Loucy (cell line): Measurements from ENCODE around the gene PTCH2.

Source experiments
- H2AFZ ChIP-seq: fragments of 200-600 bp; sonication (generic); 2 replicates; pipeline ENCODE4 v1.6.0; 2016; ENCODE audit warnings: antibody characterized with exemption, mild to moderate bottlenecking, low read length, moderate library complexity
- H3F3A ChIP-seq: fragments of 200-600 bp; 2 replicates; pipeline ENCODE4 v1.6.0; 2016; ENCODE audit warnings: antibody characterized with exemption, low read depth, mild to moderate bottlenecking
- H3K27me3 ChIP-seq: fragments of 200-600 bp; sonication (generic); 2 replicates; pipeline ENCODE4 v1.6.1; 2014; ENCODE audit warnings: low read length, mild to moderate bottlenecking; ENCODE audit not compliant: insufficient read depth, poor library complexity, severe bottlenecking
- H3K36me3 ChIP-seq: fragments of 200-600 bp; sonication (generic); 2 replicates; pipeline ENCODE4 v1.6.1; 2016; ENCODE audit warnings: low read length; ENCODE audit not compliant: insufficient read depth
- H3K4me1 ChIP-seq: fragments of 200-600 bp; sonication (generic); 2 replicates; pipeline ENCODE4 v1.5.1; 2014; ENCODE audit warnings: low read length, mild to moderate bottlenecking; ENCODE audit not compliant: insufficient read depth, poor library complexity, severe bottlenecking
- H3K4me2 ChIP-seq: fragments of 200-600 bp; sonication (generic); 2 replicates; pipeline ENCODE4 v1.6.0; 2014; ENCODE audit warnings: antibody characterized with exemption, low read length, low read depth, mild to moderate bottlenecking; ENCODE audit not compliant: poor library complexity, severe bottlenecking
- H3K4me3 ChIP-seq: fragments of 200-600 bp; sonication (generic); 2 replicates; pipeline ENCODE4 v1.5.1; 2014; ENCODE audit warnings: low read length, mild to moderate bottlenecking, mixed read lengths; ENCODE audit not compliant: poor library complexity, severe bottlenecking
- H3K79me2 ChIP-seq: fragments of 200-600 bp; sonication (generic); 2 replicates; pipeline ENCODE4 v1.6.1; 2014; ENCODE audit warnings: low read length; ENCODE audit not compliant: insufficient read depth
- H3K9ac ChIP-seq: fragments of 200-600 bp; sonication (generic); 2 replicates; pipeline ENCODE4 v1.6.0; 2014; ENCODE audit warnings: mild to moderate bottlenecking, low read depth, low read length, moderate library complexity; ENCODE audit not compliant: poor library complexity, severe bottlenecking
- H3K9me2 ChIP-seq: fragments of 200-600 bp; sonication (generic); replicated peaks from 2 replicates; pipeline ENCODE4 v1.6.1; 2016; ENCODE audit warnings: low read depth, low read length, mixed read lengths
- H3K9me3 ChIP-seq: fragments of 200-600 bp; sonication (generic); 2 replicates; pipeline ENCODE4 v1.6.1; 2014; ENCODE audit warnings: mild to moderate bottlenecking, antibody characterized with exemption, low read length, low read depth; ENCODE audit not compliant: insufficient read depth
- H4K20me1 ChIP-seq: fragments of 200-600 bp; sonication (generic); 2 replicates; pipeline ENCODE4 v1.6.0; 2014; ENCODE audit warnings: antibody characterized with exemption, low read length, mild to moderate bottlenecking; ENCODE audit not compliant: insufficient read depth, poor library complexity, severe bottlenecking
- EZH2phosphoT487 ChIP-seq: fragments of 200-600 bp; IDR thresholded peaks from 2 replicates; pipeline ENCODE4 v1.6.1; 2018; ENCODE audit warnings: antibody characterized with exemption, mild to moderate bottlenecking, moderate library complexity, borderline replicate concordance
- TF ChIP-seq, protein P1 (sequence below): fragments of 200-600 bp; sonication (generic); conservative IDR thresholded peaks from 2 replicates; pipeline ENCODE4 v1.5.1; 2014; ENCODE audit warnings: mild to moderate bottlenecking, antibody characterized with exemption, low read length

Gene PTCH2

DNA sequence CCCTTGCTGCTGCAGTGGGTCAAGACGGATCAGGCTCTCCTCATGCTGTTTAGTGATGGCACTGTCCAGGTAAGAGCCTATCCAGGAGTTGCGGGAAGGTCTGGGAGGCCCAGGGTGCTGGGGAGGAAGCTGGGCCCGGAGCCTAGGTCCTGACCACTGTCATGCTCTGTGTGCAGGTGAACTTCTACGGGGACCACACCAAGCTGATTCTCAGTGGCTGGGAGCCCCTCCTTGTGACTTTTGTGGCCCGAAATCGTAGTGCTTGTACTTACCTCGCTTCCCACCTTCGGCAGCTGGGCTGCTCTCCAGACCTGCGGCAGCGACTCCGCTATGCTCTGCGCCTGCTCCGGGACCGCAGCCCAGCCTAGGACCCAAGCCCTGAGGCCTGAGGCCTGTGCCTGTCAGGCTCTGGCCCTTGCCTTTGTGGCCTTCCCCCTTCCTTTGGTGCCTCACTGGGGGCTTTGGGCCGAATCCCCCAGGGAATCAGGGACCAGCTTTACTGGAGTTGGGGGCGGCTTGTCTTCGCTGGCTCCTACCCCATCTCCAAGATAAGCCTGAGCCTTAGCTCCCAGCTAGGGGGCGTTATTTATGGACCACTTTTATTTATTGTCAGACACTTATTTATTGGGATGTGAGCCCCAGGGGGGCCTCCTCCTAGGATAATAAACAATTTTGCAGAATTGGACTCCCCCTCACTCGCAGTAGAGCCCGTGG lies 37.6 kb downstream of the PTCH2 start:
- no peak overlapping the region for H3K4me3 ChIP-seq
- TF ChIP-seq, protein P1, sequence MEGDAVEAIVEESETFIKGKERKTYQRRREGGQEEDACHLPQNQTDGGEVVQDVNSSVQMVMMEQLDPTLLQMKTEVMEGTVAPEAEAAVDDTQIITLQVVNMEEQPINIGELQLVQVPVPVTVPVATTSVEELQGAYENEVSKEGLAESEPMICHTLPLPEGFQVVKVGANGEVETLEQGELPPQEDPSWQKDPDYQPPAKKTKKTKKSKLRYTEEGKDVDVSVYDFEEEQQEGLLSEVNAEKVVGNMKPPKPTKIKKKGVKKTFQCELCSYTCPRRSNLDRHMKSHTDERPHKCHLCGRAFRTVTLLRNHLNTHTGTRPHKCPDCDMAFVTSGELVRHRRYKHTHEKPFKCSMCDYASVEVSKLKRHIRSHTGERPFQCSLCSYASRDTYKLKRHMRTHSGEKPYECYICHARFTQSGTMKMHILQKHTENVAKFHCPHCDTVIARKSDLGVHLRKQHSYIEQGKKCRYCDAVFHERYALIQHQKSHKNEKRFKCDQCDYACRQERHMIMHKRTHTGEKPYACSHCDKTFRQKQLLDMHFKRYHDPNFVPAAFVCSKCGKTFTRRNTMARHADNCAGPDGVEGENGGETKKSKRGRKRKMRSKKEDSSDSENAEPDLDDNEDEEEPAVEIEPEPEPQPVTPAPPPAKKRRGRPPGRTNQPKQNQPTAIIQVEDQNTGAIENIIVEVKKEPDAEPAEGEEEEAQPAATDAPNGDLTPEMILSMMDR = no peak
- TF ChIP-seq EZH2phosphoT487 = no peak
- H2AFZ ChIP-seq = no peak overlapping the region
- peaks cover 4% of the 10 kb centered on the region for H3K79me2 ChIP-seq
- H4K20me1 ChIP-seq = no peaks in the 10 kb centered on the region
- H3K9me2 ChIP-seq = no peaks in the 10 kb centered on the region
- no peak overlapping the region for H3K9ac ChIP-seq
- no peaks in the 10 kb centered on the region for H3K27me3 ChIP-seq
- no peaks in the 10 kb centered on the region for H3K9me3 ChIP-seq
- no peak overlapping the region for H3K4me2 ChIP-seq
- H3K4me1 ChIP-seq = peaks cover 25% of the 10 kb centered on the region
- H3F3A ChIP-seq = no peaks in the 10 kb centered on the region
- no peaks in the 10 kb centered on the region for H3K36me3 ChIP-seq

DNA sequence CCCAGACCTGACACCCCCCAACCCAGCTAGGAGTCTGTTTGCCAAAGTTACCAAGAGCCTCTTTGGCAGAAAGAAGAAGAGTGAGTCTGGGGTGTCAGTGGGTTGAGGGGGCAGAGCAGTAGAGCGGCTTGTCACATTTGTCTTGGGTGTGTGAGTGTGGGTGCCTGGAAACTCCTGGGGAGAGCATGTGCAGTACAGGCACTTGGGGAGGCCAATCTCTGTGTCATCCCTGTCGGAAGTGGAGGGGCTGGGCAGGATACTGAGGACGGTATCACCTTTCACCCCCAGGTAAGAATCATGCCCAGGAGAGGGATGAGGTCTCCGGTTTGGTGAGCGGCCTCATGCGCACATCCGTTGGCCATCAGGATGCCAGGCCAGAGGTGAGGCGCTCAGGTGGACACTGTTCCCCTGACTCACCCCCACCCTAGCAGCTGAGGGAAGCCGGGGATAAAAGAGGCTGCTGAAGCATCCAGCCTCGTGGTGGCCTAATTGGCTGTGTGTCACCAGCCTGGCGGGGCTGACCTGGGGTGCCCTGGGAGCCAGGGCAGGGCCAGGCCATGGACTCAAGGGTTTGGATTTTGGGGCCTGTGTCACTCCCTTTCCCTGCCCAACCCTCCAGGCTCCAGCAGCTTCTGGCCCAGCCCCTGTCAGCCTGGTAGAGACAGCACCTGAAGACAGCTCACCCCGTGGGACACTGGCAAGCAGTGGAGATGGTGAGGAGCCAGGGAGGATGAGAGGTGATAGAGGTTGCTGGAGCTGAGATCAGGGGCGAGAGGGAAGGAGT lies 39.5 kb downstream of the PTCH2 start:
- Histone ChIP-seq H3K4me3 (no peak overlapping the region), H3K9me3 (no peaks in the 10 kb centered on the region), H3F3A (0 out of 2 replicates have a peak, but pooled peaks cover 2% of the 10 kb centered on the region), H3K9ac (no peak overlapping the region), H3K4me1 (peaks cover 8% of the 10 kb centered on the region), H3K4me2 (no peak overlapping the region), H4K20me1 (no peaks in the 10 kb centered on the region), H3K9me2 (no peaks in the 10 kb centered on the region), H3K27me3 (no peaks in the 10 kb centered on the region), H2AFZ (no peak overlapping the region), H3K36me3 (no peaks in the 10 kb centered on the region), H3K79me2 (peaks cover 4% of the 10 kb centered on the region)
- TF ChIP-seq EZH2phosphoT487 = no peak

DNA sequence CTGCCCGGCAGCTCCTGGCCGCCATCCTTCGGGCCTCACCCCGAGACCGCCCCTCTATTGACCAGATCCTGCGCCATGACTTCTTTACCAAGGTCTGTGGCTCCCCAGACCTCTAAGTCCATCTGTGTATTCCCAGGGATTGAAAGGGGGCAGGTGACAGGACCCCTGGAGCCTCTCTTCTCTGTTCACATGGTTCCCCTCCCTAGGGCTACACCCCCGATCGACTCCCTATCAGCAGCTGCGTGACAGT lies 40.1 kb downstream of the PTCH2 start:
- Histone ChIP-seq H3K9me2 (no peaks in the 10 kb centered on the region), H3K9me3 (no peaks in the 10 kb centered on the region), H3K36me3 (no peaks in the 10 kb centered on the region), H3K27me3 (no peaks in the 10 kb centered on the region), H4K20me1 (no peaks in the 10 kb centered on the region), H3K4me1 (peaks cover 5% of the 10 kb centered on the region), H3K4me2 (no peak overlapping the region), H2AFZ (no peak overlapping the region), H3K4me3 (no peak overlapping the region), H3K79me2 (peaks cover 4% of the 10 kb centered on the region), H3F3A (0 out of 2 replicates have a peak, but pooled peaks cover 2% of the 10 kb centered on the region), H3K9ac (no peak overlapping the region)
- TF ChIP-seq, protein P1 = no peak
